HG02970 (cell line): Measurements from ENCODE around the gene RPRD1B.
"Not testable (repeated sequence)": the region's sequence is repeated elsewhere in the genome, so short reads cannot be mapped to it uniquely, and the experiment has no call there.

Source experiments
- ATAC-seq: cut with Tn5 transposase; IDR thresholded peaks from one replicate; pipeline ENCODE4 v1.9.1; 2021; ENCODE audit warnings: mild to moderate bottlenecking, moderate library complexity, moderate number of reproducible peaks; ENCODE audit not compliant: unreplicated experiment, low FRiP score

The RPRD1B gene

DNA sequence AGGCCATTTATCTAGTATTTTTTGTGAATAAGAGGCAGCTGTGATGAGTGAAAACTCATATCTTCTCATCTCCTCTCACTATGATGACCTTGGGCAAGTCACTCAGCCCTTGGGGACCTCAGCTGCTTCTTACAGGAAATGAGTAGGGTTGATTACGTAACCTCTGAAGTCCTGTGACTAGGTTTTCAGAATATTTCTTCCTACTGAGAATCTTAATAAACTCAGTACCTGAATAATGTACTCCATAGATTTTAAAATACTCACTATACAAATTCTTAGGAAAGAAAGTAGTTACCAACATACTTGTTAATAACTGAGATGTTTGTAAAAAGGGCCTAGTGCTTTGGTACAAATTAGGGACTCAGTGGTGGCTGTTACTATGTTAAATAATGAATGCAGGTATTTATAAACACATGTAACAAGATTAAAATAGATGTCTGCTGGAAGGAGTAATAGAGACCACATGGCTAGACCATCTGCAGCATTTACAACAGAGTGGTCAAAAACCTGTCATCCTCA is 60.9 kb downstream of the RPRD1B start:
- peak; percentile 63 for ATAC-seq

DNA sequence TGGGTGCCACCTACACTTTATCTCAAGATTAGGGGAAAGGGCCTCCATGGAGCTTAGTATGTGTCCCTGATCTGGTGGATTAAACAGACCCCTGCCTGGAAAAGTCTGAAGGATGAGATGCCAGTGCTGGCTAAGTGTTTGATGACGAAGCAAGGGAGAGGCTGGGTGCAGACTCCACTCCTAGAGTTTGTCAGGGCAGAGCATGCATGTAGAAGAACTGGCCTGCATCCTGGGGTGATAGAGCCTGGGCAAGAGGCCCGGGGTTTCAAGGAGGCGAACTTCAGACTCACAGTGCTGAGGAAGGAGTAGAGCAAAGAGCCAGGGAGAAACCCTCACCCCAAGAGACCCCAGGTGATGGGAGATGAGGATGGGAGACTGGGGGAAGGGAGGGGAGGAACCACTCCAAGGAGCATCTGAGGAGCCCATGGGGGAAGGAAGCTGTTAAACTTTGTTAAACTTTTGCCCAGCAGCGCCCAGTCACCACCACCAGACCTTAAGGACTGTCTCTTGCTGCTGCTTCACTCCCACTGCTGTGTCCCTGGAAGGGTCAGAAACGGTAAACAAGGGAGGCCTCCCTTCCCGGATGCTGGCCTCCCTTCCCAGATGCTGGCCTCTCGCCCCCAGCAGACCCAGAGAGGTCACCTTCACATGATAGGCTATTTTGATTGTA is 61.6 kb downstream of the RPRD1B start:
- ATAC-seq: no peak

DNA sequence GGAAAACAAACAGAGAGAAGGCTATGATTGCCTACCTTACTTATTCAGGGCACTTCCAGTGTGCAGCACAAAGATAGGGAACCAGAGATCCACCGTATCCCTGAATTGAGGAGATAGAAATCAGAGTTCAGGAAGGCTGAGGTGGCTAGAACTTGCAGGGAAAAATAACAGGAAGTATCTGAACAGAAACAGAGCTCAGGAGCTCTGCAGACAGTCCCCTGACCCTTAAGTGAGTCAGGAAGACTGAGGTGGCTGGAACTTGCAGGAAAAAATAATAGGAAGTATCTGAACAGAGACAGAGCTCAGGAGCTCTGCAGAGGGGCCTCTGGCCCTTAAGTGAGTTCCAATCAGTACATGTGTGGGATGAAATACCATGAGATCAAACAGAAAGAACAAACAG is 65.4 kb downstream of the RPRD1B start:
- ATAC-seq: no peak

- not testable (repeated sequence) for ATAC-seq
Measured at GRCh38 chr20:38102206-38102605, 68.7 kb downstream of the RPRD1B start.

- no peak for ATAC-seq
Measured at GRCh38 chr20:38104285-38104684, 70.7 kb downstream of the RPRD1B start.

- ATAC-seq: no peak
Measured at GRCh38 chr20:38106461-38106860, 72.9 kb downstream of the RPRD1B start.

- not testable (repeated sequence) for ATAC-seq
Measured at GRCh38 chr20:38107386-38107785, 73.8 kb downstream of the RPRD1B start.

GRCh38 chr20:38107916-38108315 is 74.4 kb downstream of the RPRD1B start:
- ATAC-seq: not testable (repeated sequence)

- no peak for ATAC-seq
Measured at GRCh38 chr20:38108438-38108985, 75.0 kb downstream of the RPRD1B start.

DNA sequence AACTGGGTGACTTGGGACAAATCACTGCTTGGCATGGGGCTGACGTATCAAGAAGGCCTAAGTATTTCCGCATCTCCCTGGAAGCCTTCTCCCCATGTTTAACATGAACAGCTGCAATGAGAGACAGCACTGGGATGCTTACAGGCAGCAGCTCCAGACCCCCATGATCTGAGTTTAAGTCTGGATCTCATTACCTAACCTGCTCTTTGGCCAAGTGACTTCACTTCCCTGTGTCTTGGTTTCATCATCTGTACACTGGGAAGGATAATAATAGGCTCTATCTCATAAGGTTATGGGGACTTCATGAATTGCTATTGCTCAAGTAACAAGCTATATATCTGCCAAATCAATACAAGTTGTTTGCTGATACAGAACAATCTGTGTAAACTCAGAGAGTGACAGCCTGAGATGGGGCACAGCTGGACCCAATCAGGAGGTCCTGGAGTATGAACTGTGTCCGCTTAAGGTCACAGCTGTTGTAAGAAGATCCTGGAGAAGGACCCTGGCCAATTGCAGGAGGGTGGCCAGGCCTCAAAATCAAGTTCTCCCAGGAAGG is 75.5 kb downstream of the RPRD1B start:
- ATAC-seq: no peak

- no peak for ATAC-seq
Measured at GRCh38 chr20:38109591-38110524, 76.3 kb downstream of the RPRD1B start.

DNA sequence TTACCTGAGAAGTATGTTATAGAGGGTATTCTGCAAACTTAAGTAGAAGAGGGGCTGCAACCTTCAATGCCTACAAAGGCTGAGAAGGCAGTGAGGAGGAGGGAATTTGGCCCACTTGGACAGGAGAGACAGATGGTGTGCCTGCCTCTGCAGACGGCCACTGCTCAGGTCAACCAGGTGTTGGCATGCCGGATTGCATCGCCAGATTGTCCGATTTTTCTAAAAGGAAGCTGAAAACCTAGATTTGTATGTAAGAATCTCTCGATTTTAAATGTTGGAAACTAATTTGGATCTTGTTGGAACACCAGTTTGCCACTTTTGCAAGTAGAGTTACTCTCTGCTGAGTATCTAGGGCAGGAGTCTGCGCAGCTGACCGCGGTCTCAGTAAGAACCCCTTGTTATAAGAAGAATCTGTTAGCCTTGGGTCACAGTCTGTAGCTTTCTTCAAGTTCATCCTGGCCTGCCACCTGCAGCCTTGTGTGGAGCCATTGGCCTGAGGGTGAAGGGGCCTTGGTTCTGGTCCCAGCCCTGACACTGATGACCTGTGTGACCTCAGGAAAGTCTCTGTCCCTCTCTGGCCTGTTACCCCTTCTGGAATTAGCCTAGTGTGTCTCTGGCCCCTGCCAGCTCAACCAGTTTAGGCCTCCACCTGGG is 77.1 kb downstream of the RPRD1B start:
- no peak for ATAC-seq

- no peak for ATAC-seq
Measured at GRCh38 chr20:38111366-38112232, 78.1 kb downstream of the RPRD1B start.

DNA sequence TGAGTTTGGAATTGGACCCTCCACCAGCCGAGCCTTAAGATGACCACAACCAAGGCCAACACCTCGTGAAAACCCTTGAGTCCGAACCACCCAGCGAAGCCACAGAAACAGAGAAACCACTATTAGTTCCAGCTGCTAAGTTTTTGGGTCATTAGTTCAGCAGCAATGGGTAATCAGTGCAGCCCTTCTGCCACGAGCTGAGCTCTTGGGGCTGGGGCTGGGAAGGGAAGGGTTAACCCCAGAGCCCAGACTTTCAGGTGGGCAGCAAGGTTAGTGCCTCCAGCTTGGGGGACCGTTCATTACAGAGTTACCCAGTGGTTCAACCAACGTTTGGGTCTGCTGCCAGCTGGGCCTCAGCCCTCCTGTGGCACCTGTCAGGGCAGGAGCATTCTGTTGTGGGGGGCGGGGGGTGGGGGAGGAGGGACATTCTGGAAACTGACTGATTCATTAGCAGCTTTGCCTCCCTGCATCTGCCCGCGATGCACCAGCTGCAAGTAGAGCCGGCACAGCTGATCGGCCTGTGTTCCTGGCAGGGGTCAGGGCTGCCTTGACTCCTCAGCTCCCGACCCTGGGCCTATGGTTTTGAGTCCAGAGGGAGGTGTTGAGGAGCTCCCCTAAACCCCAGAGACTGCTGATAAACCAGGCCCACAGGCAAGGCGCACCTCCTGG is 78.8 kb downstream of the RPRD1B start:
- no peak for ATAC-seq

GRCh38 chr20:38112930-38113294 is 79.4 kb downstream of the RPRD1B start:
- ATAC-seq: no peak

- ATAC-seq: no peak
Measured at GRCh38 chr20:38113401-38114325, 80.1 kb downstream of the RPRD1B start.

DNA sequence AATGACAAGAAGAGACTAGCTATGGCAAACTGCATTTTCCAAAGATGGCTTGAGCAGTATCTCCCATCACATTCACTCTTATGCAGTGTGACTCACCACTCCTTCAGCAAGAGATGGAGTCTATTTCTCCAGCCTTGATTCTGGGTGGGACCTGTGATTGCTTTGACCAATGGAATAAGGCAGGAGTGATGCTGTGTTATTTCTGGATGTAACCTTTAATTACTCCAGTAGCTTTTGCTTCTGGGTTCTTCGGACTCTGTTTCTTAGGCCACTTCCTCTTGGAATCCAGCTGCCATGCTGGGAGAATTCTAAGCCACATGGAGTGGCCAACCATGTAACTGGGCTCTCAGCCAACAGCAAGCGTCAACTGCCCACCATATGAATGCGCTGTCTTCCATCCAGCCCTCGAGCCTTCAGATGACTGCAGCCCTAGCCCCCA is 80.8 kb downstream of the RPRD1B start:
- no peak for ATAC-seq

- ATAC-seq: no peak
Measured at GRCh38 chr20:38115205-38115604, 81.7 kb downstream of the RPRD1B start.
